Measurements from ENCODE around the gene MFNG.

The MFNG gene

DNA sequence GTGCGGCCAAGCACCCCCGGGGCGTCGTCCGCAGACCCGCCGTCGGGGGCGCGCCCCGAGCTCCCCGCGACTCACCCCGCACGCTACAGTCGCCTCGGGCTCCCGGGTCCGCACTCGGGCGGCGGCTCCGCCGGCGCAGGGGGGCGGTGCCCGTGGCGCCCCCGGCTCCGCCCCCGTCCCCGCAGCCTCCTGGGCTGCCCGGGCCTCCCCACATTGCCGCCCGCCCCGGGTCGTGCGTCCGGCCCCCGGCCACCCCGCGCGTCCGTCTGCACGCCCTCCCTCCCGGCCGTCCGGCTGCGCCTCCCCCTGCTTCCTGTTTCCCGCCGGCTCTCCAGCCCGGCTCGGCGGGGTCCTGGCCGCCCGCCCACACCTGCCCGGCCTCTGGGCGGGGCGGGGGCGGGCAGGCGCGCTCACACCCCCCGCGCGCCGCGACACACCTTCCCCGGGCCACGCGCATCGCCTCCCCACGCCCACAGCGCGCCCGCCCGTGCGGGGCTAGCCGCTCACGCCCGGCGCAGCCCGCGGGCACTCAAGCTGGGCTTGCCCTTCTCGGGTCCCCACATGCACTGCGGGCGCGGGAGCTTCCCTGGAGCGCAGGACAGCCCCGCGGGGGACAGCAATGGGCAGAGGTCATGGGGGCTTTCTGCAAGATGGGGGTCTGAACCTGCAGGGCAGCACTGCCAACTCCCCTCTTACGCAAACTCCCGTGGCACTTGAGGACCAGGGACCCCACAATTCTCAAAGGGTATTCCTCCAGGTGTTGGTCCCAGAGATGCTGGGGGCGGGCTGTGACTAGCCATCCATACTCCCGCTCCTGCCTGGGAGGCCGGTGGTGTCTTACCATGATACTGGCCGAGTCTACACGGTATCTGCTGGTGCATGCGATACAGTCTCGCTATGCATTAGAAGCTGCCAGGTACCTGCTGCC lies 33.3 kb upstream of the MFNG start, which contains the start of gene CARD10:
Gene CARD10 (minus strand): TSS at position 148 of the 928 bp plus-strand sequence. CDS start 215 bp downstream, outside the sequence.
- H3K79me2 ChIP-seq (ENCODE audit: insufficient read depth, low read depth), result no peaks in the 10 kb centered on the region
- no peak within 1 kb of the TSS for H3K4me2 ChIP-seq
- H3K4me1 ChIP-seq (ENCODE audit: low read depth, poor library complexity, severe bottlenecking), result no peaks in the 10 kb centered on the region
- peak within 1 kb of the TSS; percentile 26; the same call in 1 of the 2 replicates for H2AFZ ChIP-seq (ENCODE audit: low read depth)
- H3K27me3 ChIP-seq (ENCODE audit: insufficient read depth, low read depth), result peaks cover 48% of the 10 kb centered on the region
- TF ChIP-seq, protein P1, sequence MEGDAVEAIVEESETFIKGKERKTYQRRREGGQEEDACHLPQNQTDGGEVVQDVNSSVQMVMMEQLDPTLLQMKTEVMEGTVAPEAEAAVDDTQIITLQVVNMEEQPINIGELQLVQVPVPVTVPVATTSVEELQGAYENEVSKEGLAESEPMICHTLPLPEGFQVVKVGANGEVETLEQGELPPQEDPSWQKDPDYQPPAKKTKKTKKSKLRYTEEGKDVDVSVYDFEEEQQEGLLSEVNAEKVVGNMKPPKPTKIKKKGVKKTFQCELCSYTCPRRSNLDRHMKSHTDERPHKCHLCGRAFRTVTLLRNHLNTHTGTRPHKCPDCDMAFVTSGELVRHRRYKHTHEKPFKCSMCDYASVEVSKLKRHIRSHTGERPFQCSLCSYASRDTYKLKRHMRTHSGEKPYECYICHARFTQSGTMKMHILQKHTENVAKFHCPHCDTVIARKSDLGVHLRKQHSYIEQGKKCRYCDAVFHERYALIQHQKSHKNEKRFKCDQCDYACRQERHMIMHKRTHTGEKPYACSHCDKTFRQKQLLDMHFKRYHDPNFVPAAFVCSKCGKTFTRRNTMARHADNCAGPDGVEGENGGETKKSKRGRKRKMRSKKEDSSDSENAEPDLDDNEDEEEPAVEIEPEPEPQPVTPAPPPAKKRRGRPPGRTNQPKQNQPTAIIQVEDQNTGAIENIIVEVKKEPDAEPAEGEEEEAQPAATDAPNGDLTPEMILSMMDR (conservative IDR thresholded peaks at IDR 0.05; ENCODE audit: low read depth, low read length), result no peak
- H3K9ac ChIP-seq, result no peak within 1 kb of the TSS
- no peaks in the 10 kb centered on the region for H3K36me3 ChIP-seq (ENCODE audit: insufficient read depth)
- H4K20me1 ChIP-seq (ENCODE audit: insufficient read depth), result no peaks in the 10 kb centered on the region
- H3K27ac ChIP-seq, result no peak within 1 kb of the TSS
- no peak within 1 kb of the TSS for H3K4me3 ChIP-seq (IDR thresholded peaks at IDR 0.05; ENCODE audit: insufficient read depth, low read depth, low read length)

DNA sequence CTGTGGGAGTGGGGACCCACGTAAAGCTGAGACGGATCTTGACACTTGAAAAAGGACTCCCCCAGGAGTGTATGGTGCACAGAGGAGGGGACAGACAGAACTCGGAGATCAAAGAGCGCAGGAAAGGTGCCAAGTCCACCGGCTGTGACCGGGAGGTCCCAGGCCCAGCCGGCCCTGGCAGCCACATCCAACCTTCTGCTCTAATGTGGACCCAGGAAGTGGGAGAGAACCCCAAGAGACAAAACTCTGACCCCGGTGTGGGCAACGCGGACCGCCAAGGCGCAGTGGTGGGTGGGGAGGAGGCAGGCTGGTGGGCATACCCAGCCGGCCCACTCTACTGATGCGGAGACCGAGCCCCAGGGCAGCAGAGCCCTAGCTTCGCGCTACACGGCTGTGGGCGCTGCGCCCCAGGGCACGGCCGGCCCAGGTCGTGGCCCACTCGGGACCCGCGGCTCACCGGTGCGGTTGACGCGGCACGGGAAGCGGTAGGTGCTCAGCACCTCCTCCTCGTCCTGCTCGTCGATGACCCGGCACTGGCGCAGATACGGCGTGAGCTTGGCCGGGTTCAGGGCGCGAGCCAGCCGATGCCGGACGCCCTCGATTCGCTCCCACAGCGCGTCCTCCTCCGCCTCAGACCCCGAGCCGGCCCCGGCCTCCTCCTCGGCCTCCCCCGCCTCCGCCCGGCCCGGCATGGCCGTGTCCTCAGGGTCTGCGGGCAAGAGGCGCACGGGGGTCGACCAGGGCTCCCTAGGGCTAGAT lies 32.5 kb upstream of the MFNG start:
- Histone ChIP-seq H3K36me3 (ENCODE audit: insufficient read depth) (no peaks in the 10 kb centered on the region), H3K4me1 (ENCODE audit: low read depth, poor library complexity, severe bottlenecking) (no peaks in the 10 kb centered on the region), H4K20me1 (ENCODE audit: insufficient read depth) (no peaks in the 10 kb centered on the region), H3K27ac (no peak overlapping the region), H3K27me3 (ENCODE audit: insufficient read depth, low read depth) (peaks cover 40% of the 10 kb centered on the region), H3K4me2 (no peak overlapping the region), H3K9ac (no peak overlapping the region), H2AFZ (ENCODE audit: low read depth) (peak overlapping the region; percentile 14; the same call in 1 of the 2 replicates), H3K4me3 (IDR thresholded peaks at IDR 0.05; ENCODE audit: insufficient read depth, low read depth, low read length) (no peak overlapping the region), H3K79me2 (ENCODE audit: insufficient read depth, low read depth) (no peaks in the 10 kb centered on the region)
- TF ChIP-seq, protein P1 (conservative IDR thresholded peaks at IDR 0.05; ENCODE audit: low read depth, low read length), result no peak

DNA sequence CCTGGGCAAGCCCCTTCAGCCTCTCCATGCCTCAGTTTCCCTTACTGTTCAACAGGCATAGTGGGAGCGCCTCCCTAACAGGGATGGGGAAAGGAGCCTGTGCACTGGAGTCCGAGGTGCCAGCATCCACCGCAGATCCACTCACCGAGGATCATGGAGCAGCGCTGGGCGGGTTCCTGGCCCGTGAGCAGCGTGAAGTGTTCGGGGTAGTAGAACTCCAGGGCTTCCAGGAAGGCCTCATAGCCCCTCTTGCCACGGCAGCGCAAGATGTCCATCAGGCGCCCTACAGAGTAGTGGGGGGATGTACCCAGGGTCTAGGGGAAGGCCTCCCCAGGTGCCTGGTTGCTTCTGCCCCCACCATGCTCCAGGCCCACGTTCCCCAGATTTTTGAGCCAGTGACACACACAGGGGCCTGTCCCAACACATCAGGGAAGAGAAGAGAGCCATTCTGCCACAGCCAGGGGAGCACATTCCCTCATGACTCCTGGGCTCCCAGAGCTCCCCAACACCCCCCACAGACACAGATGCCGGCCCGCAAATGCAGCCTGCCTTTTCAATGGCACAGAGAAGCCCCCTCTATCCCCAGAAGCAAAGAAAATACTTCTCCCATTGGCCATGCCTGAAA lies 31.8 kb upstream of the MFNG start:
- Histone ChIP-seq H3K36me3 (ENCODE audit: insufficient read depth) (no peaks in the 10 kb centered on the region), H3K4me1 (ENCODE audit: low read depth, poor library complexity, severe bottlenecking) (no peaks in the 10 kb centered on the region), H2AFZ (ENCODE audit: low read depth) (no peak overlapping the region), H4K20me1 (ENCODE audit: insufficient read depth) (no peaks in the 10 kb centered on the region), H3K4me2 (no peak overlapping the region), H3K79me2 (ENCODE audit: insufficient read depth, low read depth) (no peaks in the 10 kb centered on the region), H3K27ac (no peak overlapping the region), H3K9ac (no peak overlapping the region), H3K4me3 (IDR thresholded peaks at IDR 0.05; ENCODE audit: insufficient read depth, low read depth, low read length) (no peak overlapping the region), H3K27me3 (ENCODE audit: insufficient read depth, low read depth) (peaks cover 33% of the 10 kb centered on the region)
- TF ChIP-seq, protein P1 (conservative IDR thresholded peaks at IDR 0.05; ENCODE audit: low read depth, low read length), result no peak

DNA sequence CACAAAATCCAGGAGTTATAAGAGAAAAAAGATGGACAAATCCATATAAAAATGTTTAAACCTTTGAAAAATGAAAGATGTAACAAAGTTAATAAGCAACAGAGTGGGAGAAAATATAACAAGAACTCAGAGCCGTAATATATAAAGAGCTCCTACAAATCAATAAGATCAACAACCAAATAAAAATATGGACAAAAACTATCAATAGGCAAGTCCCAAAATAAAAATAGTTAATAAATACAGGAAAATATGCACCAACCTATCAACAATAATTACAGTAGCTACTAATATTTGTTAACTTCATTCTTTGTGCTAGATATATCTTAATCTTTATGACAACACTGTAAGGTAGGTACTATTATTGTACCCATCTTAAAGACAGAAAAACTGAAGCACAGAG lies 30.3 kb upstream of the MFNG start:
- Histone ChIP-seq H3K27me3 (ENCODE audit: insufficient read depth, low read depth) (peaks cover 22% of the 10 kb centered on the region), H3K4me2 (no peak overlapping the region), H4K20me1 (ENCODE audit: insufficient read depth) (no peaks in the 10 kb centered on the region), H3K4me1 (ENCODE audit: low read depth, poor library complexity, severe bottlenecking) (no peaks in the 10 kb centered on the region), H3K4me3 (IDR thresholded peaks at IDR 0.05; ENCODE audit: insufficient read depth, low read depth, low read length) (no peak overlapping the region), H3K36me3 (ENCODE audit: insufficient read depth) (no peaks in the 10 kb centered on the region), H3K27ac (no peak overlapping the region), H3K9ac (no peak overlapping the region), H3K79me2 (ENCODE audit: insufficient read depth, low read depth) (no peaks in the 10 kb centered on the region), H2AFZ (ENCODE audit: low read depth) (no peak overlapping the region)
- TF ChIP-seq, protein P1 (conservative IDR thresholded peaks at IDR 0.05; ENCODE audit: low read depth, low read length), result no peak
